BE2C (cell line): ENCODE measurements around the gene ARHGAP12.

ENCODE experiments used
- DNase-seq: peaks from one replicate; pipeline ENCODE4 v3.0.0-alpha.2; 2020
- H3K27me3 ChIP-seq: fragments of 250-450 bp; sonication (Bioruptor Pico); 2 replicates; pipeline ENCODE4 v1.5.1; 2020; ENCODE audit warnings: mild to moderate bottlenecking
- H3K36me3 ChIP-seq: fragments of 250-450 bp; sonication (Bioruptor Pico); 2 replicates; pipeline ENCODE4 v1.5.1; 2020; ENCODE audit warnings: mild to moderate bottlenecking
- H3K4me1 ChIP-seq: fragments of 250-450 bp; sonication (Bioruptor Pico); 2 replicates; pipeline ENCODE4 v1.5.1; 2020
- H3K4me3 ChIP-seq: 2 replicates; pipeline ENCODE4 v1.5.1; 2011; ENCODE audit warnings: low read depth, low read length
- H3K9me3 ChIP-seq: fragments of 250-450 bp; sonication (Bioruptor Pico); 2 replicates; pipeline ENCODE4 v1.5.1; 2020
- TF ChIP-seq, protein P1 (sequence below): IDR thresholded peaks from 2 replicates; pipeline ENCODE4 v1.5.1; 2012; ENCODE audit warnings: mild to moderate bottlenecking, low read depth, low read length

Gene ARHGAP12

DNA sequence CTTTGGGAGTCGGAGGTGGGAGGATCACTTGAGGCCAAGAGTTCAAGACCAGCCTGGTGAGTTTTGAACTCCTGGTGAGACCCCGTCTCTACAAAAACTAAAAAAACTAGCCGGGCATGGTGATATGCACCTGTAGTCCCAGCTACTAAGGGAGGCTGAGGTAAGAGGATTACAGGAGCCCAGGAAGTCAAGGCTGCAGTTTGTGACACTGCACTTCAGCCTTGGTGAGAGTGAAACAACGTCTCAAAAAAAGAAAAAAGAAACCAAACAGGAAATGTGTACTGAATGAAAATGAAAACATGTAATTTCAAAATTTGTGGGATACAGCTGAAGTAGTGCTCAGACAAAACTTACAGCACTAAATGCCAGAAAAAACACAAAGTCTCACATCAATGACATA lies 7.6 kb downstream of the ARHGAP12 start:
- Histone ChIP-seq H3K4me3 (no peak overlapping the region), H3K36me3 (no peaks in the 10 kb centered on the region), H3K27me3 (no peaks in the 10 kb centered on the region), H3K9me3 (no peaks in the 10 kb centered on the region), H3K4me1 (no peaks in the 10 kb centered on the region)
- DNase-seq: no peak
- TF ChIP-seq, protein P1, sequence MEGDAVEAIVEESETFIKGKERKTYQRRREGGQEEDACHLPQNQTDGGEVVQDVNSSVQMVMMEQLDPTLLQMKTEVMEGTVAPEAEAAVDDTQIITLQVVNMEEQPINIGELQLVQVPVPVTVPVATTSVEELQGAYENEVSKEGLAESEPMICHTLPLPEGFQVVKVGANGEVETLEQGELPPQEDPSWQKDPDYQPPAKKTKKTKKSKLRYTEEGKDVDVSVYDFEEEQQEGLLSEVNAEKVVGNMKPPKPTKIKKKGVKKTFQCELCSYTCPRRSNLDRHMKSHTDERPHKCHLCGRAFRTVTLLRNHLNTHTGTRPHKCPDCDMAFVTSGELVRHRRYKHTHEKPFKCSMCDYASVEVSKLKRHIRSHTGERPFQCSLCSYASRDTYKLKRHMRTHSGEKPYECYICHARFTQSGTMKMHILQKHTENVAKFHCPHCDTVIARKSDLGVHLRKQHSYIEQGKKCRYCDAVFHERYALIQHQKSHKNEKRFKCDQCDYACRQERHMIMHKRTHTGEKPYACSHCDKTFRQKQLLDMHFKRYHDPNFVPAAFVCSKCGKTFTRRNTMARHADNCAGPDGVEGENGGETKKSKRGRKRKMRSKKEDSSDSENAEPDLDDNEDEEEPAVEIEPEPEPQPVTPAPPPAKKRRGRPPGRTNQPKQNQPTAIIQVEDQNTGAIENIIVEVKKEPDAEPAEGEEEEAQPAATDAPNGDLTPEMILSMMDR: no peak

- TF ChIP-seq, protein P1: no peak
- no peak for DNase-seq
- H3K4me1 ChIP-seq: no peaks in the 10 kb centered on the region
- no peaks in the 10 kb centered on the region for H3K9me3 ChIP-seq
- H3K27me3 ChIP-seq: no peaks in the 10 kb centered on the region
- no peak overlapping the region for H3K4me3 ChIP-seq
- no peaks in the 10 kb centered on the region for H3K36me3 ChIP-seq
Measured at GRCh38 chr10:31920538-31920937, 8.1 kb downstream of the ARHGAP12 start.

- TF ChIP-seq, protein P1: no peak
- Histone ChIP-seq H3K27me3 (no peaks in the 10 kb centered on the region), H3K4me3 (no peak overlapping the region), H3K36me3 (no peaks in the 10 kb centered on the region), H3K4me1 (no peaks in the 10 kb centered on the region), H3K9me3 (no peaks in the 10 kb centered on the region)
- DNase-seq: no peak
Measured at GRCh38 chr10:31918671-31919409, 9.8 kb downstream of the ARHGAP12 start.

DNA sequence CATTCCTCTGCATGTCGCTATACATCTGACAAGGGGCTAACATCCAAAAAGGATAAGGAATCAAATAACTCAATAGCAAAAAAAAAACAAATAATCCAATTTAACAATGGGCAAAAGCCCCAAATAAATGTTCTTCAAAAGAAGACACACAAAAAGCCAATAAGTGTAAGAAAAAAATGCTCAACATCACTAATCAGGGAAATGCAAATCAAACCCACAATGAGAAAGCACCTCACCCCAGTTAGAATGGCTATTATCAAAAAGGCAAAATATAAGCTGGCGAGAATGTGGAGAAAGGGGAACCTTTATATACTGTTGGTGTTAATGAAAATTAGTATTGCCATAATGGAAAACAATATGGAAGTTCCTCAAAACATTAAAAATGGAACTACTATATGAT lies 14.3 kb downstream of the ARHGAP12 start:
- no peaks in the 10 kb centered on the region for H3K4me1 ChIP-seq
- H3K9me3 ChIP-seq: no peaks in the 10 kb centered on the region
- H3K36me3 ChIP-seq: no peaks in the 10 kb centered on the region
- no peak overlapping the region for H3K4me3 ChIP-seq
- TF ChIP-seq, protein P1: no peak
- no peak for DNase-seq
- no peaks in the 10 kb centered on the region for H3K27me3 ChIP-seq

- Histone ChIP-seq H3K4me1 (no peaks in the 10 kb centered on the region), H3K4me3 (no peak overlapping the region), H3K9me3 (no peaks in the 10 kb centered on the region), H3K36me3 (no peaks in the 10 kb centered on the region), H3K27me3 (no peaks in the 10 kb centered on the region)
- TF ChIP-seq, protein P1: no peak
- DNase-seq: no peak
Measured at GRCh38 chr10:31912898-31913850, 15.5 kb downstream of the ARHGAP12 start.
